ENCODE data around the gene TMEM132E.

The TMEM132E gene

GRCh38 chr17:34607917-34608316, 28.5 kb downstream of the TMEM132E start:
- DNase-seq: no peak

GRCh38 chr17:34609210-34609609, 29.8 kb downstream of the TMEM132E start:
- no peak for DNase-seq

- no peak for DNase-seq
These were observed 30.7 kb downstream of the TMEM132E start for GRCh38 chr17:34610039-34610438.

GRCh38 chr17:34610506-34610905, 31.1 kb downstream of the TMEM132E start:
- DNase-seq: no peak

GRCh38 chr17:34613064-34614019, 34.0 kb downstream of the TMEM132E start:
- DNase-seq: no peak

- no peak for DNase-seq
These were observed 35.3 kb downstream of the TMEM132E start for GRCh38 chr17:34614698-34615097.

GRCh38 chr17:34615326-34615725, 35.9 kb downstream of the TMEM132E start:
- no peak for DNase-seq

GRCh38 chr17:34616148-34616547, 36.8 kb downstream of the TMEM132E start:
- no peak for DNase-seq

GRCh38 chr17:34617398-34617797, 38.0 kb downstream of the TMEM132E start:
- DNase-seq: no peak

GRCh38 chr17:34619687-34620217, 40.4 kb downstream of the TMEM132E start:
- DNase-seq: no peak

- DNase-seq: no peak
These were observed 41.1 kb downstream of the TMEM132E start for GRCh38 chr17:34620458-34620857.

- no peak for DNase-seq
These were observed 43.7 kb downstream of the TMEM132E start for GRCh38 chr17:34622862-34623623.

GRCh38 chr17:34623856-34624766, 44.7 kb downstream of the TMEM132E start:
- DNase-seq: no peak

GRCh38 chr17:34624767-34625383, 45.5 kb downstream of the TMEM132E start:
- DNase-seq: no peak

- DNase-seq: no peak
These were observed 46.8 kb downstream of the TMEM132E start for GRCh38 chr17:34626121-34626681.

GRCh38 chr17:34628879-34629278, 49.5 kb downstream of the TMEM132E start:
- DNase-seq: no peak

- DNase-seq: no peak
These were observed 54.0 kb downstream of the TMEM132E start for GRCh38 chr17:34633351-34633750.

- no peak for DNase-seq
These were observed 54.4 kb downstream of the TMEM132E start for GRCh38 chr17:34633760-34634159.

GRCh38 chr17:34634551-34635160, 55.3 kb downstream of the TMEM132E start:
- DNase-seq: no peak

GRCh38 chr17:34635876-34636275, 56.5 kb downstream of the TMEM132E start:
- DNase-seq: no peak

- no peak for DNase-seq
These were observed 57.7 kb downstream of the TMEM132E start for GRCh38 chr17:34637041-34637547.
